D341Med (cell line): ENCODE measurements around the gene CHRDL2.

Source experiments
- DNase-seq: peaks from one replicate; pipeline ENCODE4 v3.0.0; 2012; ENCODE audit warnings: low spot score

CHRDL2 gene

DNA sequence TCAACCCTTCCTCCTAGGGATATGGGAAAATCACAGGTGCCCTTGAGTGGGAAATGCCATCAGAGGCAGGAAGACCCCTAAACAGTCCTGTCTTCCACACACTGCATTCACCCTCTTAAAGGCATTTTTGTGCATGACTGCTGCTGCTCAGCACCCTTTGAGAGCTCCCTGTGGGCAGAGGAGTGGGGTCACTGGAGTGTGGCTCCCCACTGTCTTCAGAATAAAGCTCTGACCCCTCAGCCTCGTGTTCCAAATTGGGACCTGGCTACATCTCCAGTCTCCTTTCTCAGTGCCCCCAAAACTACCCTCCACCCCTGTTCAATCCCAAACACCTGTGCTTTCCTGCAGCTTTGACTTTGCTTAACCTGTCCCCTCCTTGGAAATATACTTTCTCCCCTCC is 46.6 kb downstream of the CHRDL2 start:
- no peak for DNase-seq

DNA sequence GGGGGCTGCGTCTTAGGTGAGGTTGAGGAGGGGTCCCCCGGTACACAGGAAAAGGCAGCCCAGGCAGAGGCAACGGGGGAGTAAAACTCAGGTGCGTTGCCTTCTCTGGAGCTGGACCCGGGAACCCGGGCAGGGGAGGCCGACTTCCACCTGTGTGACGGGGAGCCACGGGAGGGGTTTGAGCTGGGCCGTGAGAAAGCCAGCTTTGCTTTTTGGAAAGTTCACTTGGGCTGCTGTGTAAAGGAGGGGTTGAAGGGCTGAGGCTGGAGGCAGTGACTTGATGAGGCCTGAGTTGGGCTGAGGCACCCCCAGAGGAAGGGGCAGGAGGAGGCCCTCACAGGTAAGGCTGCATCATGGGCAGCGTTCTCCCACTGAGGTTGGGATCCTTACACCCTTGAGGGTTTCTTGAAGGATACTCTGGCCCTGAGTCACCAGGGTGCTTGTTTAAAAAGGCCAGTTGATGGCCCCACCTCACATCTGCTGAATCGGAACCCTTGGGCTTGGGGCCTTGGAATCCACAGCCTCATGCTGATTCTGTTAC is 47.2 kb downstream of the CHRDL2 start:
- DNase-seq, result no peak

DNA sequence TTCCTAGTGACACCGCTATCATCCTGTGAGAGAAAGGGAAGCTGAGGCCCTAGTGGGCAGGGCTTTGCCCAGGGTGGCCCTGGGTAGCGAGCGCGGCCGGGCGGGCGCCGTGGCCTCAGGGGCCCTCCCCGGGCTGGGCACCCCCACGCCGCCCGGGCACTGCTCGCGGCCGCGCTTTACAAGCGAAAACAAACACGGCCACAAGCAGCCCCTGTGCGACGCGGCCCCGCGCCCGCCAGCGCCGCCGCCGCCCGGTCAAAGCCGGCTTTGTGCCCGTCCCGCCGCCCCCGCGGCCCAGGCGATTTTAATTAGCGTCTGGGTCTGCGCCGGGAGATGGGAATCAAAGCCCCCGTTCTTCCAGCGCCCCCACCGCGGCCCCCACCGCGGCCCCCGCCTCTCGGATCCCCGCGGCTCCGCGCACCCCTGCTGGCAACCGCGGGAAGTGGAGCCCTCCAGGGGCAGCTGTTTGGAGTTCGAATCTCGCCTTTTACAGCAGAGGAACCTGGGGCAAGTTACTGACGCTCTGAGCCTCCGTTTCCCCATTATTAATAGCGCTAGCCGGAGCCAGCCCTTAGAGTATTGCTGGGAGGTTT is 47.9 kb downstream of the CHRDL2 start:
- DNase-seq, result no peak

DNA sequence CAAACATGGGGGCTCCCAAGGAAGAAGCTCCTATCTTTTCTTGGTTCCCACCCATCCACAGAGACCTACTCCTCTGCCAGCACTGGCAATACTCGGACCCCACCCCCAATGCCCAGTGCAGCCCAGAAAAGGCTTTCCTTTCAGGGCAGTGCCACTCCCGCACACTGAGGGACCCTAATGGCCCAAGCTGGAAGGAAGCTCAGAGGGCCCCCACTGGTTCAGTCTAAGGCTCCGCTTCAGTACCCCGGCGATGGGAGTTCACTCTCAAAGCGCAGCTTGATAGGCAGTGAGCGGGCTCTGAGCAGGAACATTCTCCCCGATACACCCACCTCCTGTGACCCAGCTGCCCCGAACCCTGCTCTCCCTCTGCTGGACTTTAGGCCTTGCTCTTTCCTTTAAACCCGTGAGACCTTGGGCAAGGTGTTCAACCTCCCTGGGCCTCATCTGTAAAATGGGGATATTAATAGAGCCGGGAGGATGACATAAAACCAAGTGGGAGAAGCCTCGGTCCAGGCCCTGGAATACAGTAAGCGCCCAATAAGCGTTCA is 48.4 kb downstream of the CHRDL2 start:
- no peak for DNase-seq

DNA sequence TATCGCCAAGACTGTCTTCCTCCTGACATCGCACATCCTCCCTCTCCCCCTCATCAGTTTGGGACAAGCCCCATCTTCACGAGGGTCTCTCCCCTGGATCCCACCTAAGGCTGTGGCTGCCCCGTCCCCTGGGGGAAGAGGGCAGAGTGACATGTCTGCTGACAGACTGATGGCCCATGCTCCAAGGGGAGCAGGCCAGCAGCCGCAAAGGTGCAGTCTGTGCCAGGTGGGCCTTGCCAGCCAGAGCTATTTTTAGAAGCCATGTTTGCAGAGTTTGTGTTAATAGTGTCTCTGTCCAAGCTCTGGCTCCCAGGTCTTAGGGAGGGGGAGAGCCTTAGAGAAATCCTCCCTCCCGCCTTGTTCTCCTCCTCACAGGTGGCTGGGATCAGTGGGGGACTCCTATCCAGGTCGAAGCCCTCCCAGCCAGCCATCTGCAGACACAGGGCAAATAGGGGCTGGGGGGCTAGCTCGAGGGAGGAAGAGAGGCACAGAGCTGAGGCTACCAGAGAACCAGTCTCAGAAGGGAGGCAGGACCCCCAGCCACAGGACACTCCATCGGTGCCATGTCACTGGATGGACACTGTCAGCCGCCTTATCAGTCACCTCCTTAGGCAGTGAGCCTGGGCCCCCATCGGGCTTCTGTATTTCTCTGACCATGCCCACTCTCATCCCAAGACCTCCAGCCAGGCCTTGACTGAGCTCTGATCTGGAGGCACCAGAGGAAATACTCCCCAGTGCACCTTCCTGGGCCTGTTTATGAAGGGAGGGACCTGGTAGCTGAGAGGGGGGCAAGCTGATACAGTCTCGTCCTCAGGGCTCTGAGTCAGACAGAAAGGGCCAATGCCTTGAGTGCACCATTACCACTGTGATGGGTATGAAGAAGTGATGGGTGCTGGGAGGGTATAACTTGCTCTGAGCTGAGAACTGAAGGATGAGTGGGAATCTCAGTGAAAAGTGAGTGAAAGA is 49.3 kb downstream of the CHRDL2 start:
- DNase-seq, result no peak

DNA sequence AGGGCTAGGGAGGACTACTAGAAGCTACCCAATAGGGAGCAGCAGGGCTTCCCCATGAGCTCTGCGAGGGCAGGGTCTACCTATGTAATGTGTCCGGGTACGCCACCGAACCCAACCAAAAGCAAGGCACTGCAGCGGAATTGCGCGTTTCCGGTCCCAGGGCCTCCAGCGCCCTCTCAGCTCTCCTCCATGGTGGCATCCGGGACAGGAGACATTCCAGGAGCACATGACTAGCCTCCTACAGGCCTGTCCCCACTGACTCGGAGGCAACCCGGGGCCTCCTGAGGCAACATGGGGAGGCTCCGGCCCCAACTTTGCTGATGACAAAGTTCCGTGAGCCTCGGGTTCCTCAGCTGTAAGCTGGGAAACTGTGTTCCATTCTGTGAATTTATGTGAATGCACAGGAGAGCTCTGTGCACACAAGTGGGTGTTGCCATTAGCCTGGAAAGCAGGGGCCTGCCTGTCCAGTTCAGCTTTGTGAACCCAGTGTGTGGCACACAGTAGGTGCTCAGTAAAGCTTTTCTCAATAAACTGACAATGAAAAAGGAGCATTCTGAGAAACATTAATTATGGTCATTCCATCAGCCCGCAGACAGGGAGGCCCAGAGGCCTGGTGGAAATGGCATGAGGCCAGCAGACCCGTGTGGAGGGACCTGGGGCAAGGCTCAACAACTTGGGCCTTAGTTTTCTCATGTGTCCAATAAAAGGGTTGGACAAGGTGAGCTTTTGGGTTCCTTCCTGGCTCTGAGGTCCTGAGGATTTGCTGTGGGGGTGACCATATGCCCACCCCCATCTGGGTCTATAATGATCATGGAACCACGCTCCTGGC is 50.3 kb downstream of the CHRDL2 start:
- DNase-seq, result no peak

DNA sequence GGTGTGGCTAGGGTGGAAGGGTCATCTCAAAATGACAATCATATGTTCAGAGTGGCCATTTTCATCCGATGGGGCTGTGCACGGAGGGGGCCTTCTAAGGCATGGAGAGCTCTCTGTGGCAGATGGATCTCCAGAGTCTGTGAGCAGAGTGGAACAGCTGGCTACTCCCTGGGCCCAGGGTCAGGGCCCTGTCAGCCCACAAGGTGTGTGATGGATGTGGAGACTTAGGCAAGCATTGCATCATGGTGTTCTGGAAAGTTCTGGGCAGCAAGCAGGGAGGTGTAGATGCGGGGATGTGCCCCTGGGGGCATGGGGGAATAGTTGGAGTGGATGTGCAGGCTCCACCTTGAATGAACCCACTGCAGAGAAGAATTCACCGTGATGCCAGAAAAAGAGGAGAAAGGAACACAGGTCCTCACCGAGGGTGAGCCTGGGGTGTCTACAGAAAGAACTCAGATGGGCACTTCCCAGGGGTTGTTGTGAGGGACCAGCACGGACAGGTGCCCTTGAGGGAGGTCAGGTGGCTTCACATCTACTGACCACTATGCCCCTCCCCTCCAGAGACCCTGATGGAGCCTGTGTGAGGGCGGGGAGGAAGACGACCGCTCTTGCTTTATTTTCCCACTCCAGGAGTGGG is 51.1 kb downstream of the CHRDL2 start:
- DNase-seq, result no peak

DNA sequence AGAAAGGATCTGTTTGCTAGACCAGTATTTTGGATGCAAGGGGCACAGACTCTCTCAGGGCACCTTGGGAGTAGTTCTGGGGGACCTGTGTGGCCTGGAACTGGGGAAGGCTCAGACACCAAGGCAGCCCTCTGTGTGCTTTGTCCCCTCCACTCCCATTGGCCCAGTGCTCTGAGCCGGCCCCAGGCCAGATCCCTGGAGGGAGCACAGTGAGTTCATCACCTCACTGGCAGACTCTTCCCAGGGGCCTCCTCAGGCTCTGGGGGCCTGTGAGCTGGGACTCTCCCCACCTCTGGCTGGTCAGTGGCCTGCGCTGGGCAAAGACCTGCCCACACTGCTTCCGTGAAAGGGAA is 51.7 kb downstream of the CHRDL2 start:
- DNase-seq, result no peak

DNA sequence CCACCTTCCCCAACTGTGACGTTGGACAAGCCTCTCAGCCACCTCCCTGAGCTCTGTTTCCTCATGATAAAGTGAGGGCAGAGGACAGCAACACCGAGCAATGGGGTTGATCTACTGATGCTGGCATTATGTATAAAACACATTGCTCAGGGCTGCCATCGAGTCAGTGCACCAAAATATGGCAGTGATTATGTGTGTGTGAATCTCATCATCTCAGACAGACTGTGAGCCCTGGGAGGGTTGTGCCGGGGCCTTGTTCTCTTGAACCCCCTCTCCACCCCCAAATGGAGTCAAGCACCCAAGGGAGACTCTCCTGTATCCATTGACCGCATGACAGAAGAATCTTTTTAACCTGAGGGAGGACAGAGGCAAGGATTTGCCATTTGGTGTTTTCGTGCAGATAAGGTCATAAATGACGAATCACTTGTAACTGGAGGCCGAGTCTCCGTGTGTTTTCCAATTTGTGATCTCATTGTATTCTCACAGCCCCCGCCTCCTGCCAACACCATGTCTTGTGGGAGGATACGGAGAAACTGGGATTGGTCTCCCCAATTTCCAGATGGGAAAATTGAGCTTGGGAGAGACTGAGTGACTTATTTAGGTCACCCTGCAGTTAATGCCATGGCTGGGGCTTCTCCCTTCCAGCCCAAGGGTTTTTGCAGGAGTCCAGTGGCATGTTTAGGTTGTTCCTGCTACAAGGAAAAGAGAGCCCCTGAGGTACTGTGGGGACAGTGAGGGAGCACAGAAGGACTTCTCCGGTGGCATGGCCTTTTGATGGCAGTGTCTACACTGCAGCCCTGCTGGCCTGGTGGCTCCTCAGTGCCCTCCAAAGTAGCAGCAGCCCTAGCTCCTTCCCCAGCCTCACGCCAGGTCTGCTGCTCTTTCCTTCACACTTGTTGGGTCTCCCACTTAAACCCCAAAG is 52.4 kb downstream of the CHRDL2 start:
- no peak for DNase-seq

DNA sequence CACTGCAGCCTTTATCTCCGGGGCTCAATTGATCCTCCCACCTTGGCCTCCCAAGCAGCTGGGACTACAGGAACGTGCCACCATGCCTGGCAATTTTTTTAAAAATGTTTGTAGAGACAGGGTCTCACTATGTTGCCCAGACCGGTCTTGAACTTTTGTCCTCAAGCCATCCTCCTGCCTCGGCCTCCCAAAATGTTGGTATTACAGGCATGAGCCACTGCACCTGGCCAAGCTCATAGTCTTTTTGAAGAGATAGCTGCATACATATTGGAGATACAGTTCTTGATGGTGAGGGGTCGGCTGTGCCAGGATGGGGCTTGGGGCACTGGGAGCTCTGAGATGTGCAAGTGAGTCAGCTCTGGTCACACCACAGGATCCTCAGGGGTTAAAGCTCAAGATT is 53.2 kb downstream of the CHRDL2 start:
- no peak for DNase-seq

DNA sequence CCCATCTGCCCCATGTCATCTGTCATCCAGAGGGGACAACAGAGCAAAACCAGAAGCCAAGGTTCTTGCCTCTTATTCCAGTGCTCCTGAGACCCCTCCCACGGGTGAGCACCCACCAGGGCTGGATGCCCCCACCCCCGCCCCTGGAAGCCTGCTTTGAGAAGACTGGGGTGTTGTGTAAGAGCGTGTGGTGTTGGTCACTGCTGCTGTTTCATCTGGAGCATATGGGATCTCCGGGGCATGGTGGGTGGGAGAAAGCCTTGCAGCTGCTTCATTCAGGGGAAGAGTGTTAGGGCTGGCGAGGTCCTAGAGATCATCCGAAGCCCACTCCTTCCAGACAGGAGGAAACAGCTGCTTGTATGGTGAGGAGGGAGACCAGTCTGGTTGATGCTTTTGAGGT is 54.1 kb downstream of the CHRDL2 start:
- peak; percentile 7 for DNase-seq

DNA sequence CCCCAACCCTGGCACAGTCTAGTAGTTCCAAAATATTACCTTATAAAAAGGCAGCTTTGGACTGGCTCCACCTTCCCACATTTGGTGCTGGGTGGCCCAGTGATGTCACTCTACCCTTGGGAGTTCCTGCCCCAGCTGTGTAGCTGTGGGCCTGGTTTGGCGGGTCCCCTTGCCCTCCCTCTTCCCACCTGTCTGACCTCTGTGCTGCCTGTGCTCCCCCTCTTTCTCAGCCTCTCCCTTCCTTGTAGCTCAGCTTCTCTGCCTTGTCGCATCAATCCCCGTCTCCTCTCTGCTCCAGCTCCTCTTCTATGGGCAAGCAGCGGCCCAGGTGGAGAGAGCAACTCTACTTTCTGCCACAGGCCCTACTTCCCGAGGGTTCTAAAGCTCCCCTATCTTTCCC is 54.6 kb downstream of the CHRDL2 start:
- peak; percentile 29 for DNase-seq

DNA sequence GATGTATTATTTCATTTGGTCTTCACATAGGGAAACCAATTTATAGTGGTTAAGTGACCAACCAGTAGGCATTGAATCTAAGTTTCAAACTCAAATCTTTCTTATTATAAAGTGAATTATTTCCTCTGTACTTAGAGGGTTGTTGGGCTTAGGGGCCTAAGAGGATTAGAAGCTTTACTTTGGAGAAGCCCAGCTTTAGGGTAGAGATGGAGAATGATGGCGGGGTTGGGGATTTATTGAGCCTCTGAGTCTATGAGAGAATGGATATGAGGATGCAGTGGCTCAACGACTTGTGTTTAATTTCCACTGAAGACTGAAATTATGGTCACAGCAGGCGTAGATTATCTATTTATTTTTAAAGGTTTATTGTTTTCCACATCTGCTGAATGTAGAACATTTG is 55.5 kb downstream of the CHRDL2 start:
- peak; percentile 72 for DNase-seq

DNA sequence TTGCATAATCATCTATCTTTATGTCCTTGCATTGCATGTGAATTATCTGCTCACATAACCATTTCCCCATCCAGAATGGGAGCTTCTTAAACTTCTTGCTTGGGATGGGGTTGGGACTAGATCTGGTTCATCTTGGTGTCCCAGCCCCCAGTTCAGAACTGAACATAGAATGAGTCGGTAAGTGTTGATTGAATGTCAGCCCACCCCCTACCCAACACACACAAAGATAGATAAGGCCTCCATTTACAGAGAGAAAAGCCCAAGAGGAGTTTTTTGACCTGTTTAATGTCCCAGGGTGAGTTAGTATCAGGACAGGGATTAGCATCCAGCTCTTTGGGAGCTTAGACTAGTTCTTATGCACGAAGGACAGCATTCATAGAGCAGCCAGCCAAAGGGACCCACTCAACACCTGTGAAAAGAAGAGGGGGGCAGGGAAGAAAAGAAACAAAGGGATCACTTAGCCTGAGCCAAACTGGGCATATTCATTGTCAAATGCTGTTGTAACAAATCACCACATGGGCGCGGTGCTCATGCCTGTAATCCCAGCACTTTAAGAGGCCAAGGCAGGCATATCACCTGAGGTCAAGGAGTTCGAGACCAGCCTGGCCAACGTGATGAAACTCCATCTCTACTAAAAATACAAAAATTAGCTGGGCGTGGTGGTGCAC is 57.4 kb downstream of the CHRDL2 start:
- DNase-seq, result peak; percentile 8

DNA sequence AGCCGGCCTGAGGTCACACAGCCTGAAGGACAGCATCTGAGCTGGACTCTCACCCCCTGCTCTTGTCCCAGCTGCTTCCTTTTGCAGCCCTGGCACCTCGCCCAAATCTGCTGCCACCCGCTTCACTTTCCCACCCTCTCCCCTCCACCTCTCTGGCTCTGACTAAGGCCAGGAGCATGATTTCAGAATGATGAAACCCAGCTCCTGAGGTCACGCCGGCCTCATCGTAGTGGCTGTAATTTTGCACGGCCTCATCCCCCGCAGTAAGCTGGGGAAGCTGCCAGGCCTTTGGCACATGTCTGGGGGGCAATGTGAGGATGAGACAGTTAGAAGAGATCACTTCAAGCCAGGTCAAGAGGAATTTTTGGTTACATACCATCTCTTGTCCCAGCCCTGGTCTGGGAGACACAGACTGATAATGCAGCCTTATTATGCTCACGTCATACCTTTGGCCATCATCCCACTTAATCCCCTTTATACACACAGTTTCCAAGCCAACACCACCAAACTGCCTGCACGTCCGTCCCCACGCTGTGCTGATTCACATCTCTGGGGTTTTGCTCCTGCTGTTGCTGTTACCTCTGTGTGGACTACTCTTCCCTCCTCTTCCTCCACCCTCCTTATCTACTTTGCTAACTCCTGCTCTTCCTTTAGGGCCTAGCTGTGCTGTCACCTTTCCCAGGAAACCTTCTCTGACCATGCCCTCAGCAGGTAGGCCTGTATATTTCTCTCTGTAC is 58.1 kb downstream of the CHRDL2 start:
- peak; percentile 54 for DNase-seq

DNA sequence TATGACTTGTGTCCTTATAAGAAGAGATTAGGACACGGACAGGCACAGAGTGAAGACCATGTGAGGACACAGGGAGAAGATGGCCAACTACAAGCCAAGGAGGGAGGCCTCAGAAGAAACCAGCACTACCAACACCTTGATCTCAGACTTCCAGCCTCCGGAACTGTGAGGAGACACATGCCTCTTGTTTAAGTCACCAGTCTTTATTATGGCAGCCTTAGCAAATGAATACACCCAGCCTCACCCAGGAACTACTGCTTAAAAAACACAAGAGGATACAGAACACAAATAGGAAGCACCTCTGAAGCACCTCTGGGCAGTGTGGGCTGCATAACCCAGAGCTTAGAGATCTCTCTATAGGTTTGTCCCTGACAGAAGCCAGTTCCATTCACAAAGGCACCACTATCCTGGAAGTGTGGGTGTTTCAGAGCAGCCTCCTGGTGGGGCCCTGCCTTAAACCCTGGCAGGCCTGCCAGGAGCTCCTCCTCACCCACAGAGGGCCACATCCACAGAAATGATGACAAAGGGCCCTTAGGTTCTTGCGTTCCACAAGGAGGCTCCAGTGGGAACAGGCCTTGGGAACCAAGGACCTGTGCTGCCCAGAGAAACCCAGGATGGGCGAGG is 58.8 kb downstream of the CHRDL2 start:
- no peak for DNase-seq

DNA sequence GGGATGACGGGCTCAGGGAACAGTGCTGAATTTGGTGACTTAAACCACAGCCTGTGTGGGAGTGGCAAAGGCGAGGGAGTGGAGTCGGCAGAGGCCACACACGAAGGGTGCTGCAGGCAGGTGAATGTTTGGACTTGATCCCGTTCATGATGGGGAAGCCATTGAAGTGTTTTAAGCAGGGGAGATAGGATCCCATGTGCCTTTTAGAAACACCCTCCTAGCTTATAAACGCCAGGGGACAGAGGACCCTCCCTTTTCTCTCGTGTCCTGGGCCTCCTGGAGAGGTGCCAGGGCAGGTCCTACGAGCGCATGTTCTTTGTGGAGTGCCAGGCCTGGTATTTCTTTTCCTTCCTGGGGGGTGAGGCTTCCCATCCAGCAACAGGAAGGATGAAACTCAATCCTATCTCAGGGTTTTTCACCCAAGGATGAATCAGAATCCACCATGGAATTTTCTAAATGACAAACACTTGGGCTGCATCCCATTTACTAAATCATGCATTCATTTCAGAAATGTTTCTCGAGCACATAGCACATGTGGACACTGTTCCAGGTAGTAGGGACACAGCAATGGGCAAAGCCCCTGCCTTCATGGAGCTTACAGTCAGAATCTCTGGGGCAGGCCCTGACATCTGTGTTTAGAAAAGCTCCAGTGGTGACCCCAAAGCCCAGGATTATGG is 59.6 kb downstream of the CHRDL2 start:
- DNase-seq, result no peak

DNA sequence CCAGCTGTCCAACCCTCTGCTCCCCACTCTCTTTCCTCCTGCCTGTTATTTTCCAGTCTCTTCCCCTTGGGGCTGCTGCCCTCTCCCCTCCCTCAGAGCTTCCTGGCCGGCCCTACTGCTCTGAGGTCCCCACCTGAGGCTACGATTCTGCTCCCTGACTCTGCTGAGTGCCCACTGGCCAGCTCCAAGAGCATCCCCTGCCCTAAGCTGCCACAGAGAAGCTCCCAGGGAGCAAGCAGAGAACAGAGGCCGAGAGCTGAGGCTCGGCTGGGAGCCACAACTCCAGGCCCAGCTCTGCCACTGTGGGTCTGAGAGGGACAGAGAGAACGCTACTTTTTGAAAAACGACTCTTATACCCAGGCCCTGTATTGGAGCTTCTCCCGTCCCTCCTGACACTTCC is 61.1 kb downstream of the CHRDL2 start:
- DNase-seq, result no peak
